Hypothalamus (tissue), 51 donors: ENCODE data around the gene IMPACT.

Experiments
- DNase-seq, 51 donors: peaks; one replicate each; lab custom pipeline; 2025; lab: John Stamatoyannopoulos, UW

IMPACT gene

GRCh38 chr18:24474406-24474805 is 47.9 kb downstream of the IMPACT start:
- DNase-seq, result no peak

GRCh38 chr18:24475926-24476589 is 49.6 kb downstream of the IMPACT start:
- DNase-seq, result no peak

- no peak for DNase-seq
These were observed 52.9 kb downstream of the IMPACT start for GRCh38 chr18:24479371-24479770.

GRCh38 chr18:24482821-24483220 is 56.4 kb downstream of the IMPACT start:
- no peak for DNase-seq

- DNase-seq, result no peak
These were observed 59.2 kb downstream of the IMPACT start for GRCh38 chr18:24485681-24486080.

GRCh38 chr18:24486684-24487083 is 60.2 kb downstream of the IMPACT start:
- no peak for DNase-seq

GRCh38 chr18:24488824-24489493 is 62.5 kb downstream of the IMPACT start:
- peak in 1 of 51 donors; percentile 39 for DNase-seq

GRCh38 chr18:24490539-24490938 is 64.1 kb downstream of the IMPACT start:
- DNase-seq, result no peak

- no peak for DNase-seq
These were observed 65.7 kb downstream of the IMPACT start for GRCh38 chr18:24491927-24492834.

GRCh38 chr18:24494586-24494985 is 68.1 kb downstream of the IMPACT start:
- DNase-seq, result no peak

GRCh38 chr18:24497031-24497754 is 70.7 kb downstream of the IMPACT start:
- DNase-seq, result no peak

GRCh38 chr18:24499814-24500213 is 73.3 kb downstream of the IMPACT start:
- DNase-seq, result no peak

GRCh38 chr18:24500217-24500616 is 73.7 kb downstream of the IMPACT start:
- no peak for DNase-seq

GRCh38 chr18:24500766-24501165 is 74.3 kb downstream of the IMPACT start:
- no peak for DNase-seq

- no peak for DNase-seq
These were observed 76.4 kb downstream of the IMPACT start for GRCh38 chr18:24502667-24503523.
